DMS 273 (cell line): ENCODE results near the gene SOCS1.
"Not testable (repeated sequence)": the region's sequence is repeated elsewhere in the genome, so short reads cannot be mapped to it uniquely, and the experiment has no call there.

Experiments
- DNase-seq: peaks from one replicate; lab custom pipeline; 2025; ENCODE audit not compliant: unreplicated experiment; lab: John Stamatoyannopoulos, UW

The SOCS1 gene

DNA sequence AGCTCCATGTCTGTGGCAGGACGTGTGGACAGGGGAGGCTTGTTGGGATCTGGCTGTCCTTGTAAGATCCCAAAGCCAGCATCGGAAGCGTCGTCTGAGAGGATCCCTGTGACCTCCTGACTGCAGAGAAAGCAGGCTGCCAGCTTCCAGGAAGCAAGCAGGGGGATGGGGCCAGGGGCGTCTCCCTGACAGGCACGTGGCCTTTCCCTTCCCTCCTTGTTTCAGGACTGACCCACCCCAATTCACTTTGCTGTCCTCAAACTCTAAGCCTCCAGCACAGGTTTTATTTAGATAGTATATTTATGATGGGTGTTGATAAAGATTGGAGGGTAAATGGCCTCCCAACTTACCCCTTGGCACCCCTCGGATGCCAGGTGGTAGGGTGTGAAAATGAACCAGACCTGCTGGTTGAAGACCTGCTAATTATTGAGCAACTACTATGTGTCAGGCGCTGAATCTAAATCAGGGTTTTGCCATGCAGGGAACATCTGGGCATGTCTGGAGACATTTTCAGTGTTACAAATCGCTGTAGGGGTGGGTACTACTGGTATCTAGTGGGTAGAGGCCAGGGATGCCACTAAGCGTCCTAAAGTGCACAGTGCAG, 24.5 kb downstream of the SOCS1 start:
- no peak for DNase-seq

DNA sequence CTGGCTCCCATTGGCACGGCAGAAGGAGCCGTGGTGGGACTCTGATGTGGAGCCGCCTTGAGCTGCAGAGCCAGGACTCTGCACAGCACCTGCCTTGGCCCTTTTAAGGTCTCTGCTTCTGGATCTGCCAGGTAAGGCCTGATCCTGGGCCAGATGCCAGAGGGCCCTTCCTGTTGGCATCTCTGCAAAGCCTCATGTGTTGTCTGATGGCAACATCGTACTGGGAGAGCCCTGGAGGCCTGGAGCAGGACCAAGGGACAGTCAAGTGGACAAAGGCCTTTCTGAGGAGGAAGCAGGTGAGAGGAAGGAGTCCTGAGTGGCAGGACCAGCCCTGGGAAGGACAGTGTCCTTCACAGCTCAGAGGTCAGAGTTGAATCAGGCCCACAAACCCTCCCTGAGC, 26.1 kb downstream of the SOCS1 start:
- no peak for DNase-seq

DNA sequence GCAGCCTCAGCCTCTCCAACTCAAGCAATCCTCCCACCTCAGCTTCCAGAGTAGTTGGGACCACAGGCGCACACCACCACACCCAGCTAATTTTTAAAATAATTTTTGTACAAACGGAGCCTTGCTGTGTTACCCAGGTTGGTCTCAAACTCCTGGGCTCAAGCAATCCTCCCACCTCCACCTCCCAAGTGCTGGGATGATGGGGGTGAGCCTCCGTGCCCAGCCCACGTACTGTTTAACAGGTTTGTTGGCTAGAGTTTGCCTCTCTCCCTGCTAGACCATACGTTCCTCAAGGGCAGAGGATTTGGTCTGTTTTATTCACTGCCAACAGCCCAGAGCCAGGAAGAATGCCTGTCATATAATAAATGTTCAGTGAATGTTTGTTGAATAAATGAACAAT, 26.6 kb downstream of the SOCS1 start:
- DNase-seq = no peak

DNA sequence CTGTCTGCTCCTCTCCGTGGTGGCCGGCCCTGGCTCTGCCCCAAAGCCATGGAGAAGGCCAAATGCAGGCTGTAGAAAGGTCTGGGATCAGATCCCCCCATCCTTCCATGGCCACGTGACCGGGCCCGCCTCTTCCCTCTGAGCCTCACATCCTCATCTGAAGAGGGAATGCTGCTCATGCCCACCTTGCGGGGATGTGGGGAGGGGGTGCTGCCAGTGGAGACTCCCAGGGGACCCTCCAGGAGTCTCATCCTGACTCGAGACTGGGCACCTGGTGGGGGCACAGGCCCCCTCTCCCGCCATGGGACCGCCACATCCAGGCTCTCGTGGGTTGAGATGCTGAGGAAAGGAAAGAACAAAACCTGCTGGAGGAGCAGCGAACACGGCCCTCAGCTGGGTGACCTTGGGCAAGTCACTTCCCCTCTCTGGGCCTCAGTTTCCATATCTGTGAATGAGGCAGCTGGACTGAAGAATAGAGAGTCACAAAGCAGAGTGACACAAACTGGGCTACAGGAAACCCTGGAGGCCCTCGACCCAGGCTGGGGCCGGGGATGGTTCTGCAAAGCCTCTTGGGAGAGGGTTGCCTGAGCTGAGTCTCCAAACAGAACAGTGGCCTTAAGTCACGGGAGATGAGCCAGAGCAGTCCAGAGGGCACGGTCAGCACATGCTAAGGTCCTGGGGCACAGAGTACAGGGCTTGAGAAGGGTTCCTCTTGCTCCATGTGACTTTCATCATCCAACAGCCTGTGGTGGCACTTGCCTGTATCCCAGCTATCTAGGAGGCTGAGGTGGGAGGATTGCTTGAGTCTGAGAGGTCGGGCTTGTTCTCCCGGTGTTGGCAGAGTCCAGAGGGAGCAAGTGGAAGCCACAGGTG, 30.1 kb downstream of the SOCS1 start:
- no peak for DNase-seq

DNA sequence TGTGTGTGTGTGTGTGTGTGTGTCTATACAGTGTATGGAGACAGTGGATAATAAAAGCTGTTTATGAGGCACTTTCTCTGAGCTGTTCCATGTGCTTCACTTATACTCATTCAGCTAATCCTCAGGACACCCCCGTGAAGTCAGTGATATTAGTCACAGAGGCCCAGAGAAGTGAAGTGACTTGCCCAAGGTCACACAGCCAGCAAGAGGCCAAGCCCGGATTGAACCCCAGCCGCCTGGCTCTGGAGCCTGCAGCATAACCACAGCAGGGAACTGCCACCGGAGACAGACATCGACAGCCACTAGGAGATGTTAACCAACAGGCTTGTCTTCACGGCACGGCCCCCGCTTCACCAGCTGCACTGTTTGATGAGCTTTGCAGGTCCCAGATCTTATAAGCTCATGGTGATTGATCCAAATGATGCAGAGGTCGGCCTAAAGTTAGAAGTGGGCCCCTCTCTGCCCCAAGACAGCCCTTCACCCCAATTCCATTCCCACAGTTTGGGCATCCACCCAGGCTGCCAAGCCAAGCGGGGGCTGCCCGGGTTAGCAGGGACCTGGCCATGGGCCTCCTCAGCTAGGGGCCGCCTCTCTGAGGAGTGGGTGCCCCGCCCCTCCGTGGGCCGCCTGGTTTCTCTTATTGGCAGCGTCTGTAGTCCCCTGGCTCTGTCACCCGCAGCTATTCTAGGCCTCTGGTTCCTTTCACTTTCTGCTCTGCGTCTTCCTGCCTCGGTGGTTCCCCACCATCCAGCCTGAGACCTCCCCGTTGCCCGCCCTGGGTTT, 30.9 kb downstream of the SOCS1 start:
- DNase-seq = no peak

DNA sequence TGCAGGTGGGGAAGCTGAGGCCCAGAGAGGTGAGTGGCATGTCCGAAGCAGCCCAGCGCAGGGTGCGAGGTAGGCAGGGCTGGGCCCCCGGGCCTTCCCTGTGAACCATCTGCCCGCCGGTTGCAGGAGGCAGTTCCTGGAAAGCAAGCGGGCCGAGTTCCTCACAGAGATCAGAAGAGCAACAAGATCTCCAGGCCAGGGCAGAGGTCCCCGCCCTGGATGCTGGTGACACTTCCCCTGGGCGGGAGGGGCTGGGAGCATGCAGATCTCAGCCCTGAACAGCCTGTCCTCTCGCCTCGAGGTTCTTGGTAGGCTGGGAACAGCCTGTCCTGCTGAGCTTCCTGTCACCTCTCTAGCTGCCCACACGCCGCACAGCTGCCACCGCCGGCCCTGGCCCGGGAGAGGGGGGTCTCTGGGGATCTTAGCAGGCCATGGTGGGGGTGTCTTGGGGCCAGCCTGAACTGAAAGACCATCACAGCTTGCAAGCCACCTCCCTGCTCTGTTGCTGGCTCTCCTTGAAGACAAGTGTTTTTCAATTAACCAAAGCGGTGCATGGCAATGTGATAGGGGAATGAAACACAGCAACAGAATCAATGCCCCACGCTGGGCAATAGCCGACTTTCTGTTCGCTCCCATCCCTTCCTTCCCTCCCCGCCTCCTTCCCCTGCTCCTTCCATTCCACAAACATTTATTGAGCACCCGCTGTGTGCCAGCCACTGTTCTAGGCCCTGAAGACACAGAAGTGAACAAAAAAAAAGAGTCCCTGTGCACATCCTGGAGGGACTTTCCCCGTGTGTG, 31.7 kb downstream of the SOCS1 start:
- DNase-seq = peak; percentile 43

DNA sequence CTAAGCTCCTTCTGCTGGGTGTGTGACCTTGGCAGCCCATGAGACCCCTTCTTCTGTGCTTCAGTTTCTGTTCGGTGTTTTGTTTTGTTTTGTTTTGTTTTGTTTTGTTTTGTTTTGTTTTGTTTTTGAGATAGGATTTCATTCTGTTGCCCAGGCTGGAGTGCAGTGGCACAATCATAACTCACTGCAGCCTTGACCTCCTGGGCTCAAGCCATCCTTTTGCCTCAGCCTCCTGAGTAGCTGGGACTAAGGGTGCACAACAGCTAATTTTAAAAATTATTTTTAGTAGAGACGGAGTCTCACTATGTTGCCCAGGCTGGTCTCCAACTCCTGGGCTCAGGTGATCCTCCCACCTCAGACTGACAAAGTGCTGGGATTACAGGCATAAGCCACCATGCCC, 35.5 kb downstream of the SOCS1 start:
- not testable (repeated sequence) for DNase-seq

DNA sequence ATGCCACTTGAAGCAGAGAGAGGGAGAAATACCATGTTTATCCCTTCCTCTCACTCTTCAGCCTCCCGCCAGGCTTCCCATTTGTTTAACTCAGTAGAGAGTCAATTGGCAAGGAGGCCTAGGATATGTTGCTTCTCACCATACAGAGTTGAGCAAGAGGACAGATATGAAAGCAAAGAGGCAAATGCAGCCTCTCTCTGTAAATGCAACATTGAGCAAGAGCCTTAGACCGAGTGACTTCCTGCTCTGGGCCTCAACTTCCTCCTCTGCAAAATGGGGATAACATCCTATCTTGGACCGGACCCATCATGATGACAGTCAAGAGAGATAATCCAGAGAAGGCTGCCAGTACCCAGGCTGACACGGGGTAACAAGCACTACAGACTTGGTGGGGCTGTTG, 36.8 kb downstream of the SOCS1 start:
- DNase-seq = no peak

DNA sequence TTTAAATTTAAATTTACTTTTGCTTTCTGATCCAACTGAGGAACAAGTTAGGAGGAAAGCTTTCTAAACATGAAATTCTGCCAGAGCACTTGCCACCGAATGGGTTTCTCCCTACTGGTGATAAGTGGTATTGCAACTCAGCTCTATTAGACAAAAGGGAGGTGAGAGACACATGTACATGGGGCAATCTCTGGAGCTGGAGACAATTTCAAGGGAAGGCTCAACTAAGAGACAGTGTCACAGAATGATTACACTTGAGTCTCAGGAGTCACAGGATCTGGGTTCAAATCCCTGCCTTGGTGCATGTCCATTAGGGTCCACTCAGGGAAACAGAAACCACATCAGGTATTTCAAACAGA, 37.4 kb downstream of the SOCS1 start:
- peak; percentile 60 for DNase-seq

DNA sequence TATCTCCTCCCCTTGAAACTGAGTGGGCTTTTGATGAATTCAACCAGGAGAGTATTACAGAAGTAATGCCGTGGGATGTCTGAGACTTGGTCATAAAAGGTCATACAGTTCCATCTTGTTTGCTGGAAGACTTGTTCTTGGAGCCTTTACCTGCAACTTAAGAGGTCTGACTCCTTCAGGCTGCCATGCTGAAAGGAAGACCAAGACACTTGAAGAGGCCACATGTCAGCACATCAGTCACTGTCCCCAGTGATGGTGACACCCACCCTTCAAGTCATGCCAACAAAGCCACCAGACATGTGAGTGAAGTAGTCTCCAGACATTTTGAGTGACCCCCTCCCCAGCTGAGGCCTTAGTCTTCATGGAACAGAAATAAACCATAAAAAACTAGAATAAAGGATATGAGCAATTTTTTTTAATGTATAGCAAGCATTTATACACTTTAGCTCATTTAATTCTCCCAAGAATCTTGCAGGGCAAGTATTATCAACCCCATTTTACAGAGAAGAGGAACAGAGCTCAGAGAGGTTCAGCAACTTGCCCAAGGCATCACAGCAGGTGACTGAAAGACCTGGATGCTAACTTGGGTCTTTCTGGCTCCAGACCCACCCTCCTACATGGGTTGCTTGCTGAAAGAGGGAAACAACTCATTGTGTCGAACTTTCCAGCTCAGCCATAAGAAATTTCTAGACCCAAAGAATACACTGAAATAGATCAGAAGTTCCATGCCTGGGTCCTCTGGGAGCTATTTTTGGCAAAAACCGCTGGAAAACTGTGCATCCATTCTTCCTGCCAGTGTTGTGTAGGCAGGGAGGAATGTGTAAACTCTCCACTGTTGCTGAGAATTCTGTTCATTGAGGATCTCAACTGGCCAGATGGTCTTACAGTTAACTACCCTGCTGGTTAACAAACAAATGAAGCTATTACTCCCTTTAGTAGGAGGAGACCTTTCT, 38.1 kb downstream of the SOCS1 start:
- no peak for DNase-seq

DNA sequence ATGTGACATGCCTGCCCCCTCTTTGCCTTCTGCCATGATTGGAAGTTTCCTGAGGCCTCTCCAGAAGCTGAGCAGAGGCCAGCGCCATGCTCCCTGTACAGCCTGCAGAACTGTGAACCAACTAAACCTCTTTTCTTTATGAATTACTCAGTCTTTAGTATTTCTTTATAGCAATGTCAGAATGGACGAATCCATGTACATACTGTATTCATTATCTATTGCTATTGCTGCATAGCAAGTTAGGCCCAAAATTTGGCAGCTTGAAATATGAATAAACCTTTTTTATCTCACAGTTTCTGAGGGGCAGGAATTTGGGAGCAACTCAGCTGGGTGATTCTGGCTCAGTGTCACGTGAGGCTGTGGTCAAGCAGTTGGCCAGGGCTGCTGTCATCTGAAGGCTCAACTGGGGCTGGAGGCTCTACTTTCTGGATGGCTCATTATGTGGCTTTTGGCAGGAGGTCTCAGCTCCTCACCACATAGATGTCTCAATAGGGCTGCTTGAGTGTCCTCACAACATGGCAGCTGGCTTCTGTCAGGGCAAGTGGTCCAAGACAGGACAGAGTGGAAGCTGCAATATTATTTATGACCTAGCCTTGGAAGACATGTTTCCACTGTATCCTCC, 40.0 kb downstream of the SOCS1 start:
- DNase-seq = no peak

DNA sequence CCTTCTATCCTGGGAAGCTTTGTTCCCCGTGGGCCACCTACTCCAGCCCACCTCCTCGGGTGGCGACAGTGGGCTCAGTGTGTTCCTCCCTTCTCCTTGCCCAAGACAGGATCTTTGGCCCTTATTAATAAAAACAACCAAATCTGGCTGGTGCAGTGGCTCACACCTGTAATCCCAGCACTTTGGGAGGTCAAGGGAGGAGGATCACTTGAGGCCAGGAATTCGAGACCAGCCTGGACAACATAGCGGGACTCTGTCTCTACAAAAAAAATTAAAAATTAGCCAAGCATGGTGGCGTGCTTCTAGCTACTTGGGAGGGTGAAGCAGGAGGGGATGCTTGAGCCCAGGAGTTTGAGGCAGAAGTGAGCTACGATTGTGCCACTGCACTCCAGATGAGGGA, 42.2 kb downstream of the SOCS1 start:
- no peak for DNase-seq

DNA sequence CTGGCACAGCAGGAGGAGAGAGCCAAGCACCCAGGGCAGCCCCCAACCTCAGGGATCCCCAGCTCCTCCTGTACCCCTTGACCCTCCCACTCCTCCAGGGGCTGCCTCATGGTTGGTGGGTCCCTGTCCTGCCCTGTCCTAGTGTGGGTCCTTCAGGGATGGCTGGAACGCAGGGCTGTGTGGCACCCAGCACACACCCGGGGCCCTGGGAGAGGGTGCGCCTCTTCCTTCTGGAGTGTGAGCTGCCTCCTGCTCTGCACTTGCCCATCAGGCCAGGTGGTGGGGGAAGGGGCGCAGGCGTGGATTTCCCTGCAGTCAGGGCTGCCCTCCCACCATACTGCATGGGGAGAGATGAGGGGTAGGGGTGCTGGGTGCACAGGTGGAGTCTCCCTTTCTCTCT, 42.6 kb downstream of the SOCS1 start:
- no peak for DNase-seq

DNA sequence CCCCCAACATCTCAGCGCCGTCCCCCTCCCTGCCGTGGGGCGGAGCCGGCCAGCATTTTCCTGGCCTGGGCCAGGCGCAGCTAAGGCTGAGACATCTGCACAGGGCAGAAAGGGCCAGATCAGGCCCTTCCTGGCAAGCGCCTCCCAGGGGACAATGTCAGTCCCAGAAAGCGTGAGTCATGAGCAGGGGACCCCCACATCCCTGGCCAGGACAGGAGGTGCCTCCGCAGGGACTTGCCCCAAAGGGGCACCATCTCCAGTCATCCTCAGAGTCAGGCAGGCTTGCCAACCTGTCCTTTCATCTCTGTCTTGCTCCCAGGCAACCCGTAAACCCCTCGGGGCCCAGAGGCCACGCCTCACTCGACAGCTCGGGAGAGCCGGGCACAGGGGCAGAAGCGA, 43.2 kb downstream of the SOCS1 start:
- no peak for DNase-seq

DNA sequence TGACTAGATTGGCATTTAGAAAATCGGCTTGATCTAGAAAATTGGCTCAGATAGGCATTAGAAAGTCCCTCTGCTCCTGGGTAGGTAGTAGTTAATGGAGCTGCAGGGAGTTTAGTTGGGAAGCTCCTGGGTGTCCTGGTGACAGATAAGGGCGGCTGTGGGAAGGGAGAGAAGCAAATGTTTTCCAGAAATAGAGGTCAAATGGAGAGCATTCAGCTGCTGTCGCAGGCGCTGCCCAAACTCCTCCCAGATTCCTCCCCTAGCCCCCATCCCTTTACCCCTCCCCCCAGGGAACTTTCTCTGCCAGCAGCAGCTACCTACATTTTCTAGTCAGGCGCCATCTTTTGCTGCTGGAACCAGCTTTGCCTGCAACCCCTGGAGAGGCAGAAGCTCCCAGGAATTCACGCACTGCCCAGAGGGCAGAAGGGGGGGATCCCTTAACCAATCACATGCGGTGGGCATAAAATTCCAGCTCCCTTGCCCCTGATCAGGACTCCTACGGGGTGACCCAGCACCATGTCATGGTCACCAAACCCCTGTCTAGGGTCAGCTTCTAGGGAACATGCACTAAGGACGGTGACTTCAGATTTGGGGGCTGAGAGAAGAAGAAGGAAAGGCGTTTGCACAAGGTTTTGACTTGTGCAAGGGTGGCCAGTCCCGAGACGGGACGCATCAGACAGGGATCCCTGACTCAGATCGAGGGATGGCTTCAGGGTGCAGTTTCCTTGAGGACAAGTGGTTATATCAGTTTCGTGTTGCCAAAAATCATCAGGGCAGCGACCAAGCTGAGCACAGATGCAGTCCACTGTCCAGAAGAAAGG, 43.8 kb downstream of the SOCS1 start:
- no peak for DNase-seq

DNA sequence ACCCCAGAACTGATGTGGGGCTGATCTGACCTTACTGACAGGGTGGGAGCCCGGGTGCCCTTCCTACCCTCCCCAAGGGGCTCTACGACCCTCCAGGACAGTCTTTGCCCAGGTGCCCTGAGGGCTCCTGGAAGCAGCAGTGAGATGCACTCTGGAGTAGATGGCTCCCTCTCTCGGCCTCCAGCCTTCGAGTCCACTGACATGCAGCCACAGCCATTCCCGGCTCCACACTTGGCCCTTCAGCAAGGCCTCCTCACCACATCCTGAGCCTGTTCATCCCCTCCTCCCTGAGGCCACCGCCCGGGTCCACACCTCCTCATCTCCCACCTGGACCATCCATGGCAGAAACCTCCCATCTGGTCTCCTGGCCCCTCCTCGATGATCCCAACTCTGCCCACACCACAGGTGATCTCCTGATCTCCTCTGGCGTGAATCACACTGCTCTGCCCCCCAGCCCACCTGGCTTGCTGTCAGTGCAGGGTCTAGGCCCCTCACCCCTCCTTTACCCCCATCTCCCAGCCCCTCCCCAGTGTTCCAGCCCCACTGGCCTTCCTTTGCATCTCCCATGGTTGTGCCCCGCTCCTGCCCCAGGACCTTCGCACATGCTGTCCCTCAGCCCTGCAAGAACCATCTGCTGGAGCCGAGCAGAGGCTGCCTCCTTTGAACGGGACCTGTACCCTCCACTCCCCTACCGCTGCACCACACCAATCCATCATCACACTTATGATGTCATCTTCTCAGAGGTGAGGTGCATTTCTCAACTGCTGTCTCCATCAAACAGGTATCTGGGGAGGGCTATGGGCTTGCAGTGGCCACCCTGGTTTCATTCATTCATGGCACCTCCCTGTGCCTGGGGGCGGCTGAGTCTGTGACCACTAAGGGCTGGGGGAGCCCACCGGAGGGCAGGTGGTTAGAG, 44.7 kb downstream of the SOCS1 start:
- no peak for DNase-seq

DNA sequence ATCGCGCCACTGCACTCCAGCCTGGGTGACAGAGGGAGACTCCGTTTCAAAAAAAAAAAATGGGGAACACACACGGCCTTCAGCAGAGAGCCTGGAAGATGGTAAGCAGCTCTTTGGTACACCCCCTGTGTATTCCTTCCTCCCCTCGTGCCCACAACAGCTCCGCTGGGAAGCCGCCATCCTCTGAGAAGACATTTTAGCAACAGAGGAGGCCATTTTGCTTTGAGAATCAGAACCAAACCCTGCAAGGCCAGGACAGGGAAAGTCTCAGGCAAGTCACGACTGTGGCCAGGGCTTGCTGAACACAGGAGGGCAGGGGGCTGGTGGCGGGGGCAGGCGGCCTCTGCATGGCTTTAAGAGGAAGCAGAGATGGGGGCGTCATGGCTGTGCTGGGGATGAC, 45.7 kb downstream of the SOCS1 start:
- no peak for DNase-seq
